SK-N-SH treated with all-trans-retinoic acid at 6 μM for 48 hours (cell line): Measurements from ENCODE around the gene TEX14.

Experiments
- ATAC-seq: fragments of 200-7000 bp; cut with Tn5 transposase; 3 replicates; pipeline ENCODE4 v1.9.1; 2020; ENCODE audit warnings: mild to moderate bottlenecking, moderate library complexity
- ARNTL ChIP-seq: fragments of 450-650 bp; formaldehyde crosslinking; IDR thresholded peaks from 2 replicates; pipeline ENCODE4 v1.5.0; 2020; ENCODE audit warnings: low read depth, mild to moderate bottlenecking, moderate library complexity, borderline replicate concordance
- BACH2 ChIP-seq: fragments of 250-450 bp; sonication (Bioruptor Pico); IDR thresholded peaks from 2 replicates; pipeline ENCODE4 v1.9.0; 2021; ENCODE audit warnings: mild to moderate bottlenecking, borderline replicate concordance
- CREB5 ChIP-seq: fragments of 250-450 bp; sonication (Bioruptor Pico); IDR thresholded peaks from 2 replicates; pipeline ENCODE4 v1.5.1; 2020; ENCODE audit warnings: low read depth, mild to moderate bottlenecking, moderate library complexity
- CSDC2 ChIP-seq: fragments of 250-450 bp; sonication (Bioruptor Pico); IDR thresholded peaks from 2 replicates; pipeline ENCODE4 v1.5.0; 2020; ENCODE audit warnings: mild to moderate bottlenecking, moderate library complexity
- ESRRG ChIP-seq: fragments of 250-450 bp; sonication (Bioruptor Pico); IDR thresholded peaks from 2 replicates; pipeline ENCODE4 v1.6.1; 2021; ENCODE audit warnings: mild to moderate bottlenecking
- GLIS3 ChIP-seq: fragments of 250-450 bp; sonication (Bioruptor Pico); IDR thresholded peaks from 2 replicates; pipeline ENCODE4 v1.5.0; 2020; ENCODE audit warnings: mild to moderate bottlenecking, moderate library complexity
- OSR1 ChIP-seq: fragments of 250-450 bp; sonication (Bioruptor Pico); IDR thresholded peaks from 2 replicates; pipeline ENCODE4 v1.8.0; 2022; ENCODE audit warnings: moderate library complexity, mild to moderate bottlenecking, inconsistent platforms
- POU6F1 ChIP-seq: fragments of 250-450 bp; sonication (Bioruptor Pico); IDR thresholded peaks from 2 replicates; pipeline ENCODE4 v1.8.0; 2021; ENCODE audit warnings: low read depth, mild to moderate bottlenecking, moderate library complexity, borderline replicate concordance
- PPARA ChIP-seq: fragments of 250-450 bp; sonication (Bioruptor Pico); IDR thresholded peaks from 2 replicates; pipeline ENCODE4 v1.5.0; 2020; ENCODE audit warnings: mild to moderate bottlenecking, borderline replicate concordance
- RARB ChIP-seq: fragments of 250-450 bp; sonication (Bioruptor Pico); IDR thresholded peaks from 2 replicates; pipeline ENCODE4 v1.8.0; 2021; ENCODE audit warnings: mild to moderate bottlenecking, moderate library complexity
- SNAI2 ChIP-seq: fragments of 250-450 bp; sonication (Bioruptor Pico); IDR thresholded peaks from 2 replicates; pipeline ENCODE4 v1.5.0; 2020; ENCODE audit warnings: mild to moderate bottlenecking, moderate library complexity
- TOX ChIP-seq: fragments of 250-450 bp; sonication (Bioruptor Pico); IDR thresholded peaks from 2 replicates; pipeline ENCODE4 v1.8.0; 2021; ENCODE audit warnings: mild to moderate bottlenecking, moderate library complexity, borderline replicate concordance
- ZFP3 ChIP-seq: fragments of 250-450 bp; sonication (Bioruptor Pico); IDR thresholded peaks from 2 replicates; pipeline ENCODE4 v1.5.0; 2020; ENCODE audit warnings: mild to moderate bottlenecking, moderate library complexity
- ZFP30 ChIP-seq: fragments of 450-650 bp; formaldehyde crosslinking; IDR thresholded peaks from 2 replicates; pipeline ENCODE4 v1.5.0; 2022; ENCODE audit warnings: mild to moderate bottlenecking, moderate library complexity
- ZNF565 ChIP-seq: fragments of 450-650 bp; formaldehyde crosslinking; conservative IDR thresholded peaks from 2 replicates; pipeline ENCODE4 v1.5.0; 2020; ENCODE audit warnings: low read depth, mild to moderate bottlenecking, moderate library complexity
- ZNF70 ChIP-seq: fragments of 450-650 bp; formaldehyde crosslinking; IDR thresholded peaks from 2 replicates; pipeline ENCODE4 v1.5.0; 2020; ENCODE audit warnings: mild to moderate bottlenecking, moderate library complexity
- ZNF8 ChIP-seq: fragments of 450-650 bp; formaldehyde crosslinking; IDR thresholded peaks from 2 replicates; pipeline ENCODE4 v1.5.0; 2020; ENCODE audit warnings: mild to moderate bottlenecking, moderate library complexity
- TF ChIP-seq, protein P1 (sequence below): fragments of 250-450 bp; sonication (Bioruptor Pico); IDR thresholded peaks from 2 replicates; pipeline ENCODE4 v1.5.1; 2021; ENCODE audit warnings: mild to moderate bottlenecking, moderate library complexity
- TF ChIP-seq, protein P2 (sequence below): fragments of 250-450 bp; sonication (Bioruptor Pico); IDR thresholded peaks from 2 replicates; pipeline ENCODE4 v1.8.0; 2020; ENCODE audit warnings: mild to moderate bottlenecking, moderate library complexity, borderline replicate concordance
- TF ChIP-seq, protein P3 (sequence below): fragments of 250-450 bp; sonication (Bioruptor Pico); IDR thresholded peaks from 2 replicates; pipeline ENCODE4 v1.5.0; 2020; ENCODE audit warnings: mild to moderate bottlenecking, moderate library complexity

TEX14 gene

DNA sequence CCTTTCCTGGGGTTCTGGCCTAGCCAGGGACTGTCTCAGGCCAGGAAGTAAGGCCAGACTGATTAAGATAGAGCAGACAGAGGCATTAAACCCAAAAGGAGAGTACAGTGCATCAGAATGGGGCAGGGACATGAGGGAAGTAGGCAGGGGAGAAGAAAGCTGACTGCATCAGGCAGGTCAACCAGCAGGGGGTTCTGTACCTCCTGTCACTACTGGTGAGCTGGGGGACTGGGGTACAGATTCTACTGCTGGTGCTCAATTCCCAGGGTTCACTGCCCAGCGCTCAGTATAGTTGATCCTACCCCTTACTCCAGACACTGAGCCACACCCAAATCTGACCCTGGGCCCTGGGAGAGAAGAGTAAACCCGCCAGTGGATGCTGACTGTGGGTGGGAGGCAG, 164.5 kb downstream of the TEX14 start:
- peak; percentile 13; the same call in 1 of the 3 replicates for ATAC-seq
- TF ChIP-seq, protein P1, sequence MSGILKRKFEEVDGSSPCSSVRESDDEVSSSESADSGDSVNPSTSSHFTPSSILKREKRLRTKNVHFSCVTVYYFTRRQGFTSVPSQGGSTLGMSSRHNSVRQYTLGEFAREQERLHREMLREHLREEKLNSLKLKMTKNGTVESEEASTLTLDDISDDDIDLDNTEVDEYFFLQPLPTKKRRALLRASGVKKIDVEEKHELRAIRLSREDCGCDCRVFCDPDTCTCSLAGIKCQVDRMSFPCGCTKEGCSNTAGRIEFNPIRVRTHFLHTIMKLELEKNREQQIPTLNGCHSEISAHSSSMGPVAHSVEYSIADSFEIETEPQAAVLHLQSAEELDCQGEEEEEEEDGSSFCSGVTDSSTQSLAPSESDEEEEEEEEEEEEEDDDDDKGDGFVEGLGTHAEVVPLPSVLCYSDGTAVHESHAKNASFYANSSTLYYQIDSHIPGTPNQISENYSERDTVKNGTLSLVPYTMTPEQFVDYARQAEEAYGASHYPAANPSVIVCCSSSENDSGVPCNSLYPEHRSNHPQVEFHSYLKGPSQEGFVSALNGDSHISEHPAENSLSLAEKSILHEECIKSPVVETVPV, result no peak
- TF ChIP-seq GLIS3 (no peak), POU6F1 (no peak), BACH2 (CRISPR knock-in tag) (no peak), OSR1 (no peak), SNAI2 (CRISPR knock-in tag) (no peak), TOX (CRISPR knock-in tag) (no peak), ESRRG (CRISPR knock-in tag) (no peak), PPARA (CRISPR knock-in tag) (no peak), CSDC2 (no peak), ZFP3 (CRISPR knock-in tag) (no peak), ZNF8 (CRISPR knock-in tag) (no peak)
- TF ChIP-seq, protein P2, sequence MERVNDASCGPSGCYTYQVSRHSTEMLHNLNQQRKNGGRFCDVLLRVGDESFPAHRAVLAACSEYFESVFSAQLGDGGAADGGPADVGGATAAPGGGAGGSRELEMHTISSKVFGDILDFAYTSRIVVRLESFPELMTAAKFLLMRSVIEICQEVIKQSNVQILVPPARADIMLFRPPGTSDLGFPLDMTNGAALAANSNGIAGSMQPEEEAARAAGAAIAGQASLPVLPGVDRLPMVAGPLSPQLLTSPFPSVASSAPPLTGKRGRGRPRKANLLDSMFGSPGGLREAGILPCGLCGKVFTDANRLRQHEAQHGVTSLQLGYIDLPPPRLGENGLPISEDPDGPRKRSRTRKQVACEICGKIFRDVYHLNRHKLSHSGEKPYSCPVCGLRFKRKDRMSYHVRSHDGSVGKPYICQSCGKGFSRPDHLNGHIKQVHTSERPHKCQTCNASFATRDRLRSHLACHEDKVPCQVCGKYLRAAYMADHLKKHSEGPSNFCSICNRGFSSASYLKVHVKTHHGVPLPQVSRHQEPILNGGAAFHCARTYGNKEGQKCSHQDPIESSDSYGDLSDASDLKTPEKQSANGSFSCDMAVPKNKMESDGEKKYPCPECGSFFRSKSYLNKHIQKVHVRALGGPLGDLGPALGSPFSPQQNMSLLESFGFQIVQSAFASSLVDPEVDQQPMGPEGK (CRISPR knock-in tag), result no peak
- TF ChIP-seq, protein P3, sequence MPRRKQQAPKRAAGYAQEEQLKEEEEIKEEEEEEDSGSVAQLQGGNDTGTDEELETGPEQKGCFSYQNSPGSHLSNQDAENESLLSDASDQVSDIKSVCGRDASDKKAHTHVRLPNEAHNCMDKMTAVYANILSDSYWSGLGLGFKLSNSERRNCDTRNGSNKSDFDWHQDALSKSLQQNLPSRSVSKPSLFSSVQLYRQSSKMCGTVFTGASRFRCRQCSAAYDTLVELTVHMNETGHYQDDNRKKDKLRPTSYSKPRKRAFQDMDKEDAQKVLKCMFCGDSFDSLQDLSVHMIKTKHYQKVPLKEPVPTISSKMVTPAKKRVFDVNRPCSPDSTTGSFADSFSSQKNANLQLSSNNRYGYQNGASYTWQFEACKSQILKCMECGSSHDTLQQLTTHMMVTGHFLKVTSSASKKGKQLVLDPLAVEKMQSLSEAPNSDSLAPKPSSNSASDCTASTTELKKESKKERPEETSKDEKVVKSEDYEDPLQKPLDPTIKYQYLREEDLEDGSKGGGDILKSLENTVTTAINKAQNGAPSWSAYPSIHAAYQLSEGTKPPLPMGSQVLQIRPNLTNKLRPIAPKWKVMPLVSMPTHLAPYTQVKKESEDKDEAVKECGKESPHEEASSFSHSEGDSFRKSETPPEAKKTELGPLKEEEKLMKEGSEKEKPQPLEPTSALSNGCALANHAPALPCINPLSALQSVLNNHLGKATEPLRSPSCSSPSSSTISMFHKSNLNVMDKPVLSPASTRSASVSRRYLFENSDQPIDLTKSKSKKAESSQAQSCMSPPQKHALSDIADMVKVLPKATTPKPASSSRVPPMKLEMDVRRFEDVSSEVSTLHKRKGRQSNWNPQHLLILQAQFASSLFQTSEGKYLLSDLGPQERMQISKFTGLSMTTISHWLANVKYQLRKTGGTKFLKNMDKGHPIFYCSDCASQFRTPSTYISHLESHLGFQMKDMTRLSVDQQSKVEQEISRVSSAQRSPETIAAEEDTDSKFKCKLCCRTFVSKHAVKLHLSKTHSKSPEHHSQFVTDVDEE (CRISPR knock-in tag), result no peak

GRCh38 chr17:58525239-58525638, 166.6 kb downstream of the TEX14 start:
- ATAC-seq, result peak; percentile 65
- TF ChIP-seq OSR1, result no peak
- no peak for TF ChIP-seq BACH2 (CRISPR knock-in tag)
- TF ChIP-seq ZNF565, result no peak
- no peak for TF ChIP-seq ZNF70 (CRISPR knock-in tag)
- TF ChIP-seq SNAI2 (CRISPR knock-in tag), result no peak
- TF ChIP-seq TOX (CRISPR knock-in tag), result no peak
- no peak for TF ChIP-seq CREB5 (CRISPR knock-in tag)
- no peak for TF ChIP-seq ZFP3 (CRISPR knock-in tag)
- no peak for TF ChIP-seq ARNTL (CRISPR knock-in tag)
- TF ChIP-seq, protein P1, result no peak
- no peak for TF ChIP-seq GLIS3
- TF ChIP-seq ESRRG (CRISPR knock-in tag), result no peak
- no peak for TF ChIP-seq RARB (CRISPR knock-in tag)
- TF ChIP-seq ZNF8 (CRISPR knock-in tag), result no peak

DNA sequence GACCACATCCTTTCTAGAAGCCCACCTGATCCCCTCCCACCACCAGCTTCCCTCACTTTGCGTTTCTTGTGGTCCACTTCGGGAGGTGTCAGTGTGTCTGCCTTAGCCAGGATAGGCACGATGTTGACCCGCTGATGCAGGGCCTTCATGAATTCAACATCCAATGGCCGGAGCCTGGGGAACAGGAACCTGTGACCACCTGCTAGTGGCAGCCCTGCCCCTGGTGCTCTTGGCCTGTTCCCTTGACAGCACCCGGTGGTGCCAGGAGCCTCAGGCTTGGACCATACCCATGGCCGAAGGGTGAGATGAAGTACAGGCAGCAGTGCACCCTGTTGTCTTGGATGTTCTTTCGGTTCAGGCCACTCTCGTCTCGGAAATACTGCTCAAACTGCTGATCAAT, 170.2 kb downstream of the TEX14 start:
- no peak for ATAC-seq
- TF ChIP-seq, protein P3 (CRISPR knock-in tag), result no peak
- no peak for TF ChIP-seq RARB (CRISPR knock-in tag)
- TF ChIP-seq ZNF8 (CRISPR knock-in tag), result no peak
- no peak for TF ChIP-seq ZNF70 (CRISPR knock-in tag)
- TF ChIP-seq, protein P1, result no peak
- no peak for TF ChIP-seq CREB5 (CRISPR knock-in tag)
- no peak for TF ChIP-seq ZFP30
- TF ChIP-seq SNAI2 (CRISPR knock-in tag), result no peak
- TF ChIP-seq ZFP3 (CRISPR knock-in tag), result no peak
- no peak for TF ChIP-seq ESRRG (CRISPR knock-in tag)
- TF ChIP-seq GLIS3, result no peak
